Left ventricle myocardium inferior (tissue), 1 donor: ENCODE results near the gene SPATA6L. TPM values are rescaled to one million over a fixed set of nuclear protein-coding genes. Genes with fewer than 3 reads are reported as not detected.

Experiments used
- DNase-seq: peaks from one replicate; pipeline ENCODE4 v3.0.0-alpha.2; 2020
- H3K27ac ChIP-seq: fragments of 200-600 bp; replicated peaks from 2 replicates; pipeline ENCODE4 v1.8.0; 2021
- H3K27me3 ChIP-seq: fragments of 200-600 bp; 2 replicates; pipeline ENCODE4 v1.8.0; 2021; ENCODE audit warnings: low read depth
- H3K36me3 ChIP-seq: fragments of 200-600 bp; 2 replicates; pipeline ENCODE4 v1.8.0; 2021
- H3K4me1 ChIP-seq: fragments of 200-600 bp; 2 replicates; pipeline ENCODE4 v1.8.0; 2021
- H3K4me3 ChIP-seq: fragments of 200-600 bp; 2 replicates; pipeline ENCODE4 v1.8.0; 2021; ENCODE audit warnings: mild to moderate bottlenecking, moderate library complexity
- H3K9me3 ChIP-seq: fragments of 200-600 bp; replicated peaks from 2 replicates; pipeline ENCODE4 v1.8.0; 2021
- intact Hi-C: fragments of 100-400 bp; cut with micrococcal nuclease; formaldehyde crosslinking; loops from one replicate; pipeline ENCODE4 v1.11.0; 2022
- total RNA-seq: library from RNA; stranded (reverse); fragmentation: NEBNext Ultra II Directional; extraction: Animal tissue kit (Norgen Biotek cat#: 25700); gene quantifications from one replicate; pipeline ENCODE4 v1.2.1, GENCODE V29; 2021
- TF ChIP-seq, protein P1 (sequence below): fragments of 200-600 bp; IDR thresholded peaks from 2 replicates; pipeline ENCODE4 v1.8.0; 2021; ENCODE audit warnings: antibody characterized with exemption, mild to moderate bottlenecking, borderline replicate concordance
- donor health status: DM: no; HTN: yes; CAD: no; lungs with severe emphysema.

Gene SPATA6L
- total RNA-seq, 1 donor from 2014 or later: 0.96 TPM

DNA sequence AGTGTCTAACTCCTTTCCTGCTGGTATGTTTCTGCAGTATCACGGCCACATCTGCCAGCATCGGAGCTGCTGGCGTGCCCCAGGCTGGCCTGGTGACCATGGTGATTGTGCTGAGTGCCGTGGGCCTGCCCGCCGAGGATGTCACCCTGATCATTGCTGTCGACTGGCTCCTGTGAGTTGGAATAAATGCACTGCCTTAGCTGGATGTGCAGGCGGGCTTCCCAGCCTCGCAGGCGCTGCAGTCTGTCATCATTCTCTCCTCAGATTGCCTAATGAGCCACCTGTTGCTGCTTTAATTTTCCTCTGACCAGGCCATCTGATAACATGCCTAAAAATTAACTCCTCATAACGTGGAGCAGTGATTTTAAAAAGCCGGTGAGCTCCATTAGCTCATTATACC is 83.3 kb downstream of the SPATA6L start:
- H3K4me1 ChIP-seq: peaks cover 4% of the 10 kb centered on the region
- H3K27ac ChIP-seq: no peak overlapping the region
- TF ChIP-seq, protein P1, sequence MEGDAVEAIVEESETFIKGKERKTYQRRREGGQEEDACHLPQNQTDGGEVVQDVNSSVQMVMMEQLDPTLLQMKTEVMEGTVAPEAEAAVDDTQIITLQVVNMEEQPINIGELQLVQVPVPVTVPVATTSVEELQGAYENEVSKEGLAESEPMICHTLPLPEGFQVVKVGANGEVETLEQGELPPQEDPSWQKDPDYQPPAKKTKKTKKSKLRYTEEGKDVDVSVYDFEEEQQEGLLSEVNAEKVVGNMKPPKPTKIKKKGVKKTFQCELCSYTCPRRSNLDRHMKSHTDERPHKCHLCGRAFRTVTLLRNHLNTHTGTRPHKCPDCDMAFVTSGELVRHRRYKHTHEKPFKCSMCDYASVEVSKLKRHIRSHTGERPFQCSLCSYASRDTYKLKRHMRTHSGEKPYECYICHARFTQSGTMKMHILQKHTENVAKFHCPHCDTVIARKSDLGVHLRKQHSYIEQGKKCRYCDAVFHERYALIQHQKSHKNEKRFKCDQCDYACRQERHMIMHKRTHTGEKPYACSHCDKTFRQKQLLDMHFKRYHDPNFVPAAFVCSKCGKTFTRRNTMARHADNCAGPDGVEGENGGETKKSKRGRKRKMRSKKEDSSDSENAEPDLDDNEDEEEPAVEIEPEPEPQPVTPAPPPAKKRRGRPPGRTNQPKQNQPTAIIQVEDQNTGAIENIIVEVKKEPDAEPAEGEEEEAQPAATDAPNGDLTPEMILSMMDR: no peak
- no peaks in the 10 kb centered on the region for H3K9me3 ChIP-seq
- no peaks in the 10 kb centered on the region for H3K27me3 ChIP-seq
- H3K36me3 ChIP-seq: peaks cover 23% of the 10 kb centered on the region
- H3K4me3 ChIP-seq: no peak overlapping the region
- no peak for DNase-seq
- intact Hi-C loops: no loop called here

- TF ChIP-seq, protein P1: no peak
- intact Hi-C loops: no loop called here
- H3K27ac ChIP-seq: no peak overlapping the region
- H3K36me3 ChIP-seq: peaks cover 23% of the 10 kb centered on the region
- DNase-seq: no peak
- no peak overlapping the region for H3K4me3 ChIP-seq
- H3K4me1 ChIP-seq: peaks cover 4% of the 10 kb centered on the region
- H3K27me3 ChIP-seq: no peaks in the 10 kb centered on the region
- H3K9me3 ChIP-seq: no peaks in the 10 kb centered on the region
Observed at GRCh38 chr9:4581861-4582565, 84.3 kb downstream of the SPATA6L start.

DNA sequence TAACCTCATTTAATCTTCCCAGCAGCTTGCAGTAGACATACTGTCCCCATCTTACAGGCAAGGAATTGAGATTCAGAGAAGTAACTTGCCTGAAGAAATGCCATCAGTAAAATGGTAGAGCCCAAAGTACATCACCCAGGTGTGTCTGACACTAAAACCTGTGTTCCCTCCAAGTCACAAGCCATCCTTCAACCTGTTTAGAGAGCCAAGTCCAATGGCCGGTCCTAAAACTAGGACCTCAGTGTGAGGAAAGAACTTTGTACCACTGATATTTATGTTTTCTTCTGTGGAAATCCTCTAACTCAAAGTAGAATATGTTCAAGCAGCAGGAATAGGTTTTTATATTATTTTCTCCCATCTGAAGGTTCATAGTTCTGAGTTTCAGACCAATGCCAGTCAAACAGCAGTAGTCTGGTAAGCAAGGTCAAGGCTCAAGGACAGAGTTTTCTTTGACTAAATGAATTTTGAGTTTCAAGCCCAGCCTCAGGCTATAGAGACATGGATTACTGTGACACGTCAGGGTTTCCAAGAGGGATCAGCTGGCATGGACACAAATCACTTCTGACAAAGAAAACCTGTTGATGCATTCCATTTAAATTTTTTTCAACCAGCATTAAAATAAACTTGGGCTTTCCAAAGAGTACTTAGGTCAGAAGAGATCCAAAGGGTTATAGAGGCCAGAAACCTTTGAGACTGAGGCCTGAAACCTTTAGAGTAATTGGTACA is 85.1 kb downstream of the SPATA6L start:
- H3K4me1 ChIP-seq: peaks cover 8% of the 10 kb centered on the region
- no peak for DNase-seq
- H3K27me3 ChIP-seq: no peaks in the 10 kb centered on the region
- H3K9me3 ChIP-seq: no peaks in the 10 kb centered on the region
- no peak overlapping the region for H3K4me3 ChIP-seq
- intact Hi-C loops: no loop called here
- H3K27ac ChIP-seq: no peak overlapping the region
- TF ChIP-seq, protein P1: no peak
- H3K36me3 ChIP-seq: peaks cover 27% of the 10 kb centered on the region

GRCh38 chr9:4579001-4579400 is 87.3 kb downstream of the SPATA6L start:
- Histone ChIP-seq H3K9me3 (no peaks in the 10 kb centered on the region), H3K27me3 (no peaks in the 10 kb centered on the region), H3K4me1 (peaks cover 11% of the 10 kb centered on the region), H3K4me3 (no peak overlapping the region), H3K27ac (no peak overlapping the region), H3K36me3 (peaks cover 15% of the 10 kb centered on the region)
- DNase-seq: no peak
- intact Hi-C loops: no loop called here
- TF ChIP-seq, protein P1: no peak

DNA sequence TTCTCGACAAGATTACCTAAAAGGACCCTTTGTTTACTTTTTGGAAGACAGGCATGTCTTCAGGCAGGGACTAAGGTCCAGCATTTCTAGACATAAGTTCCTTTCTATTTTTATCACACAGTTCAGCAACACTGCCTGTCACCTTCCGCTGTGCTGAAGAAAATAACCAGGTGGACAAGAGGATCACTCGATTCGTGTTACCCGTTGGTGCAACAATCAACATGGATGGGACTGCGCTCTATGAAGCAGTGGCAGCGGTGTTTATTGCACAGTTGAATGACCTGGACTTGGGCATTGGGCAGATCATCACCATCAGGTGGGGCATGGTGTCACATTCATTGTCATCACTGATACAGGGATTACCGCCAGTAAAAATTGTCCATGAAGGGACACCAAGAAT is 89.8 kb downstream of the SPATA6L start:
- no peak for DNase-seq
- H3K27me3 ChIP-seq: no peaks in the 10 kb centered on the region
- no peaks in the 10 kb centered on the region for H3K9me3 ChIP-seq
- peaks cover 10% of the 10 kb centered on the region for H3K36me3 ChIP-seq
- intact Hi-C loops: no loop called here
- TF ChIP-seq, protein P1: no peak
- peaks cover 7% of the 10 kb centered on the region for H3K4me1 ChIP-seq
- no peak overlapping the region for H3K27ac ChIP-seq
- no peak overlapping the region for H3K4me3 ChIP-seq
